K562 (cell line): ENCODE measurements around the gene HELLS. TPM values are rescaled to one million over a fixed set of nuclear protein-coding genes. Genes with fewer than 3 reads are reported as not detected.

ENCODE experiments used
- ATAC-seq: fragments of 200-7000 bp; cut with Tn5 transposase; 3 replicates; pipeline ENCODE4 v1.9.1; 2020; ENCODE audit warnings: moderate library complexity
- BruUV-seq: library from RNA; stranded (reverse); fragments of 400-500 nt; replicated peaks from 2 replicates; lab custom pipeline; 2021; lab: Mats Ljungman, UMichigan
- CTCF ChIA-PET: fragments of 300-600 bp; formaldehyde crosslinking; extraction: SDS; loops from one replicate; lab custom pipeline; 2021; ENCODE audit warnings: low intra/inter-chr PET ratio; lab: Yijun Ruan, JAX
- POLR2A ChIA-PET: fragments of 300-600, 350-650 bp; sonication (Branson Sonifier 250); formaldehyde crosslinking; extraction: SDS; loops from one replicate; lab custom pipeline; 2021; ENCODE audit warnings: antibody characterized with exemption, inconsistent platforms; lab: Yijun Ruan, JAX
- DNase-seq, 4 experiments: peaks; one replicate each; pipeline versions ENCODE4 v3.0.0 to v3.0.0-alpha.2; 2011 to 2018; ENCODE audit warnings: low spot score in 3 of 4, mixed read lengths in 3 of 4; ENCODE audit errors: extremely low read depth in 1 of 4
- FAIRE-seq: peaks from 2 replicates; lab custom pipeline; 2011; peaks lifted over from hg19 to GRCh38; lab: Jason Lieb, UNC
- H2AFZ ChIP-seq: 2 replicates; pipeline ENCODE4 v1.6.0; 2011; ENCODE audit warnings: low read depth, low read length, control low read depth, inconsistent platforms
- H3K27ac ChIP-seq: fragments of 200-600 bp; 3 replicates; pipeline ENCODE4 v1.8.0; 2011; ENCODE audit warnings: low read depth, mild to moderate bottlenecking, control low read depth, inconsistent platforms, low read length, moderate library complexity, mixed read lengths; ENCODE audit errors: extremely low read depth
- H3K27me3 ChIP-seq, 2 experiments: fragments of 300-600 bp in 1 of 2; 2 replicates in 1 of 2; 3 replicates in 1 of 2; pipeline versions ENCODE4 v1.6.0 to v1.8.0; 2011; ENCODE audit warnings: inconsistent platforms in 2 of 2, low read length in 2 of 2, mild to moderate bottlenecking in 1 of 2, mixed read lengths in 1 of 2, moderate library complexity in 1 of 2; ENCODE audit not compliant: control insufficient read depth in 2 of 2, insufficient read depth in 2 of 2
- H3K36me3 ChIP-seq: fragments of 300-600 bp; 3 replicates; pipeline ENCODE4 v1.8.0; 2011; ENCODE audit warnings: mild to moderate bottlenecking, low read length, inconsistent platforms; ENCODE audit not compliant: control insufficient read depth, insufficient read depth
- H3K4me1 ChIP-seq, 2 experiments: fragments of 200-600 bp in 1 of 2; replicated peaks in 1 of 2; 2 replicates in 1 of 2; 3 replicates in 1 of 2; pipeline versions ENCODE4 v1.5.1 to v1.8.0; 2011; ENCODE audit warnings: inconsistent platforms in 2 of 2, low read length in 2 of 2, mild to moderate bottlenecking in 1 of 2, mixed read lengths in 1 of 2, moderate library complexity in 1 of 2; ENCODE audit not compliant: control insufficient read depth in 2 of 2, insufficient read depth in 2 of 2
- H3K4me2 ChIP-seq: 2 replicates; pipeline ENCODE4 v1.6.1; 2011; ENCODE audit warnings: low read length, control low read depth, inconsistent platforms, mixed read lengths; ENCODE audit not compliant: insufficient read depth
- H3K4me3 ChIP-seq: fragments of 200-600 bp; sonication (generic), shearing (Covaris generic); 2 replicates; pipeline ENCODE4 v1.5.1; 2016; ENCODE audit warnings: control low read depth, inconsistent platforms
- H3K79me2 ChIP-seq: fragments of 200-600 bp; 3 replicates; pipeline ENCODE4 v1.8.0; 2011; ENCODE audit warnings: low read length, inconsistent platforms; ENCODE audit not compliant: control insufficient read depth, insufficient read depth
- H3K9ac ChIP-seq, 2 experiments: 2 replicates each; pipeline versions ENCODE4 v1.6.0 to v1.6.1; 2011; ENCODE audit warnings: low read depth in 2 of 2, low read length in 2 of 2, control low read depth in 1 of 2, inconsistent platforms in 1 of 2, mild to moderate bottlenecking in 1 of 2, mixed read lengths in 1 of 2; ENCODE audit not compliant: insufficient read depth in 1 of 2
- H3K9me1 ChIP-seq: one replicate; pipeline ENCODE4 v1.6.0; 2011; ENCODE audit warnings: inconsistent platforms, mild to moderate bottlenecking, low read length, moderate library complexity; ENCODE audit not compliant: control insufficient read depth, insufficient read depth
- H3K9me3 ChIP-seq: replicated peaks from 2 replicates; pipeline ENCODE4 v1.5.1; 2011; ENCODE audit warnings: low read depth, low read length, inconsistent platforms; ENCODE audit not compliant: control insufficient read depth, insufficient read depth
- H4K20me1 ChIP-seq: replicated peaks from 2 replicates; pipeline ENCODE4 v1.6.1; 2011; ENCODE audit warnings: low read length, inconsistent platforms, mixed read lengths; ENCODE audit not compliant: control insufficient read depth, insufficient read depth
- ARID3A ChIP-seq: IDR thresholded peaks from 2 replicates; pipeline ENCODE4 v1.6.1; 2012; ENCODE audit warnings: low read depth, low read length, improper control_type of control experiment, borderline replicate concordance
- CREB5 ChIP-seq: fragments of 250-450 bp; sonication (Bioruptor Pico); IDR thresholded peaks from 2 replicates; pipeline ENCODE4 v1.5.0; 2020; ENCODE audit warnings: mild to moderate bottlenecking
- CTBP1 ChIP-seq: fragments of 450-650 bp; IDR thresholded peaks from 2 replicates; pipeline ENCODE4 v1.6.1; 2016; ENCODE audit warnings: borderline replicate concordance
- DPF2 ChIP-seq: fragments of 450-650 bp; IDR thresholded peaks from 2 replicates; pipeline ENCODE4 v1.6.1; 2016
- E2F5 ChIP-seq: sonication (generic); formaldehyde crosslinking; IDR thresholded peaks from 2 replicates; pipeline ENCODE4 v1.8.0; 2022; ENCODE audit warnings: mild to moderate bottlenecking, missing genetic modification reagents
- ESRRA ChIP-seq: fragments of 450-650 bp; IDR thresholded peaks from 2 replicates; pipeline ENCODE4 v1.6.1; 2014; ENCODE audit warnings: low read depth, mild to moderate bottlenecking, moderate library complexity, borderline replicate concordance
- GABPB2 ChIP-seq: fragments of 250-450 bp; sonication (Bioruptor Pico); conservative IDR thresholded peaks from 2 replicates; pipeline ENCODE4 v1.5.1; 2021; ENCODE audit warnings: mild to moderate bottlenecking
- MBD2 ChIP-seq: sonication (generic); IDR thresholded peaks from 2 replicates; pipeline ENCODE4 v1.6.1; 2016; ENCODE audit warnings: low read depth, borderline replicate concordance
- NFE2 ChIP-seq: IDR thresholded peaks from 2 replicates; pipeline ENCODE4 v1.6.1; 2014; ENCODE audit warnings: antibody characterized with exemption, low read depth
- PATZ1 ChIP-seq: fragments of 250-450 bp; sonication (Bioruptor Pico); IDR thresholded peaks from 2 replicates; pipeline ENCODE4 v1.5.0; 2020; ENCODE audit warnings: mild to moderate bottlenecking, borderline replicate concordance
- SAFB ChIP-seq: fragments of 200-400 bp; formaldehyde crosslinking; IDR thresholded peaks from 2 replicates; pipeline ENCODE4 v1.6.1; 2017; ENCODE audit warnings: low read depth, low read length, borderline replicate concordance
- SMAD4 ChIP-seq: fragments of 250-450 bp; sonication (Bioruptor Pico); conservative IDR thresholded peaks from 2 replicates; pipeline ENCODE4 v1.8.0; 2021; ENCODE audit warnings: inconsistent platforms, mild to moderate bottlenecking, moderate library complexity
- SMARCB1 ChIP-seq: IDR thresholded peaks from 2 replicates; pipeline ENCODE4 v1.6.1; 2011; ENCODE audit warnings: improper control_type of control experiment, low read depth; ENCODE audit not compliant: insufficient read length
- ZNF41 ChIP-seq: fragments of 250-450 bp; sonication (Bioruptor Pico); conservative IDR thresholded peaks from 2 replicates; pipeline ENCODE4 v1.4.0; 2020; ENCODE audit warnings: mild to moderate bottlenecking
- ZNF699 ChIP-seq: fragments of 250-450 bp; sonication (Bioruptor Pico); IDR thresholded peaks from 2 replicates; pipeline ENCODE4 v1.8.0; 2021; ENCODE audit warnings: mild to moderate bottlenecking, moderate library complexity; ENCODE audit not compliant: insufficient replicate concordance
- ZNF75A ChIP-seq: fragments of 450-650 bp; formaldehyde crosslinking; IDR thresholded peaks from 2 replicates; pipeline ENCODE4 v1.4.0; 2020; ENCODE audit warnings: mild to moderate bottlenecking
- WGBS: fragments of 100-300 bp; shearing (Covaris generic); methylation state at CpG from one replicate; pipeline ENCODE4 v1.1.6; 2016; ENCODE audit warnings: low coverage, mixed read lengths; ENCODE audit not compliant: insufficient coverage; ENCODE audit errors: missing lambda C conversion rate; 5-methylcytosine and 5-hydroxymethylcytosine counted together
- in situ Hi-C: fragments of 300-500 bp; cut with MboI; formaldehyde crosslinking; loops from 4 replicates; pipeline ENCODE4 v1.15.0; 2018; ENCODE audit warnings: inconsistent platforms, mixed read lengths
- intact Hi-C: fragments of 100-400 bp; cut with micrococcal nuclease; formaldehyde crosslinking; loops from 2 replicates; pipeline ENCODE4 v1.14.2; 2022
- polyA plus RNA-seq, 8 experiments: library from polyadenylated mRNA; depleted of rRNA in 4 of 8; stranded (reverse) in 5 of 8; unstranded in 3 of 8; fragments of >200 nt; fragmentation: Nextera tagmentation in 2 of 8; fragmentation: Illumina TruSeq in 1 of 8; extraction: Ambion mirVana in 2 of 8; extraction: Trizol in 1 of 8; gene quantifications; 2 replicates each; pipeline versions ENCODE4 v1.2.1 to v1.2.3, GENCODE V29; 2011 to 2014; ENCODE audit warnings: inconsistent platforms in 1 of 8, missing spikeins in 1 of 8
- total RNA-seq, 7 experiments: library from RNA; depleted of rRNA in 6 of 7; stranded (reverse); fragments of >200 nt in 6 of 7; fragmentation: Illumina TruSeq in 2 of 7; extraction: Trizol in 2 of 7; gene quantifications; 2 replicates each; pipeline versions ENCODE4 v1.2.1 to v1.2.3, GENCODE V29; 2011 to 2021; ENCODE audit warnings: low replicate concordance in 1 of 7

The HELLS gene
- total and polyA plus RNA-seq, 9 of the 15 experiments (the other 6 are each of a cell fraction or from before 2014, with no cell fraction given) = 8.8 to 52.1 (median 24.7) TPM

GRCh38 chr10:94631077-94631875 lies 85.7 kb downstream of the HELLS start (continued):
- no peak for TF ChIP-seq GABPB2 (CRISPR knock-in tag)
- no peak for TF ChIP-seq ZNF41
- no peak for TF ChIP-seq SMAD4 (CRISPR knock-in tag)
- TF ChIP-seq DPF2 = no peak

- POLR2A ChIA-PET = no interaction called here
- DNase-seq = no peak
- no peaks in the 10 kb centered on the region for H3K79me2 ChIP-seq
- no peak overlapping the region for H3K4me2 ChIP-seq
- CTCF ChIA-PET = no interaction called here
- no peaks in the 10 kb centered on the region for H4K20me1 ChIP-seq
- no peak overlapping the region for H2AFZ ChIP-seq
- intact Hi-C loops = no loop called here
- H3K36me3 ChIP-seq = no peaks in the 10 kb centered on the region
- H3K4me1 ChIP-seq = no peaks in the 10 kb centered on the region
- in situ Hi-C loops = no loop called here
- WGBS = 8% methylated on average over 1 of the region's 1 CpG
- no peak for FAIRE-seq
- no peak overlapping the region for H3K27ac ChIP-seq
- BruUV-seq = no TSS peak
- H3K27me3 ChIP-seq = no peaks in the 10 kb centered on the region
- H3K9me1 ChIP-seq = no peaks in the 10 kb centered on the region
- no peak overlapping the region for H3K4me3 ChIP-seq
- H3K9me3 ChIP-seq = no peaks in the 10 kb centered on the region
- no peak for ATAC-seq
- H3K9ac ChIP-seq = no peak overlapping the region
- TF ChIP-seq MBD2 = no peak
- TF ChIP-seq NFE2 = no peak
- no peak for TF ChIP-seq CREB5 (CRISPR knock-in tag)
- TF ChIP-seq ESRRA = no peak
- no peak for TF ChIP-seq CTBP1
- TF ChIP-seq E2F5 (CRISPR knock-in tag) = no peak
- no peak for TF ChIP-seq ARID3A
- no peak for TF ChIP-seq SMARCB1
- TF ChIP-seq PATZ1 (CRISPR knock-in tag) = no peak
- TF ChIP-seq ZNF75A (CRISPR knock-in tag) = no peak
- no peak for TF ChIP-seq SAFB
- TF ChIP-seq ZNF699 (CRISPR knock-in tag) = no peak
Observed at GRCh38 chr10:94632954-94633353, 87.4 kb downstream of the HELLS start.
